SH-SY5Y (cell line): ENCODE results near the gene ZNF333.

Experiments
- GATA2 ChIP-seq: IDR thresholded peaks from 2 replicates; pipeline ENCODE4 v1.6.1; 2011; ENCODE audit warnings: mild to moderate bottlenecking, low read depth, low read length
- GATA3 ChIP-seq: IDR thresholded peaks from 2 replicates; pipeline ENCODE4 v1.6.1; 2011; ENCODE audit warnings: low read depth, mild to moderate bottlenecking, low read length, moderate library complexity

ZNF333 gene

DNA sequence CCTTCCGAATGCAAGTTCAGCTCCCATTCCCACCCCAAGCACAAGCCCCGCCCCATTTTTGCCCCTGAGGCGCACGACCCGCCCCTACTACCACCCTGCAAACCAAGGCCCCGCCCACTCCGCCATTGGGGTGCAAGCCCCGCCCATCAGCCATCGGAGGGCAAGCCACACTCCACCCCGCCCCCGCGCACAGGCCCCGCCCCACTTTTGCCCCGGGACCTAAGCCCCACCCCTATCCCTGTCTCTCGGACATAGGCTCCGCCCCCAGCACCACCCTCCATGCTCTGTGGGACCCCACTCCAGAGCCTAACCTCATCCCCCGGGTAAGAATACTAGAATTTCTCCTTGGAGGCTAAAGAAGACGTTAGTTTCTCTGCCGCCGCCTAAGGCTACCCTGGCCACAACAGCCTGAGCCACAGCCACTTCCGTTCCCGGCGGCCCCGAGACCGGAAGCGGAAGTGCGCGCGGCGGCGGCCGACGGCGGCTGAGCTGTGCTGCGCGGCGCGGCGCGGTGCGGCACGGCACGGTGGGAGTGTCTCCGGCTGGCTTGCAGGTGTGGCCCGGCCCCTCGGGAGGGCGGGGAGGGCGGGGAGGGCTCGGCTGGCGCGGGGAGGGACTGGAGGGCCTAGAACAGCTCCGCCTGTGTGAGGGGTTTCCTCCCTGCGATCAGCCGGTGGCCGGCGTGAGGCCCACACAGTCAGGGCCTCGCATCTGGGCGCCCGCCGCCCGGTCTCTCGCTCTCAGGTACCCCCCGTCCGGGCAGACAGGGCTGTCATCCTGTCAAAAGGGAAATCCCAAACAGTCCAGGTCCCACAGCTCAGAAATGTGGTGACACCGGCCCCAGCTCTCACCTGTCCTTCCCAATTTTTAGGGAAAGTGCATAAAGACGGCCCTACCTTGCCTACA is at the start of gene ZNF333:
Gene ZNF333, plus strand, starts transcription at position 451 of the 906 bp plus-strand sequence. CDS start 3,444 bp downstream, outside the sequence.
- no peak for TF ChIP-seq GATA3
- no peak for TF ChIP-seq GATA2

DNA sequence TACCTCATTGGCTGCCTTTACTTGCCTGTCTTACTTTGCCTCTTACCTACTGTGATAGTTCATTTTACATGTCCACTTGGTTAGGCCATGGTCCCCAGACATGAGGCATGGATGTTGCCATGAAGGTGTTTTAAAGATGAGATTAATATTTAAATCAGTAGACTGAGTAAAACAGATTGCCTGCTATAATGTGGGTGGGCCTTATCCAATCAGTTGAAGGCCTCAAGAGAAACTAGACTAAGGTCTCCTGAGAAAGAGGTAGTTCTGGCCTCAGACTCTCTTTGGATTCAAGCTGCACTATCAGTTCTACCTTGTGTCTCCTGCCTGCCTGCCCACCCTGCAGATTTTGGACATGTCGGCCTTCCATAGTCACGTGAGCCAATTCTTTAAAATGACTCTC is 41.3 kb upstream of the ZNF333 start:
- TF ChIP-seq GATA2, result no peak
- TF ChIP-seq GATA3, result no peak

DNA sequence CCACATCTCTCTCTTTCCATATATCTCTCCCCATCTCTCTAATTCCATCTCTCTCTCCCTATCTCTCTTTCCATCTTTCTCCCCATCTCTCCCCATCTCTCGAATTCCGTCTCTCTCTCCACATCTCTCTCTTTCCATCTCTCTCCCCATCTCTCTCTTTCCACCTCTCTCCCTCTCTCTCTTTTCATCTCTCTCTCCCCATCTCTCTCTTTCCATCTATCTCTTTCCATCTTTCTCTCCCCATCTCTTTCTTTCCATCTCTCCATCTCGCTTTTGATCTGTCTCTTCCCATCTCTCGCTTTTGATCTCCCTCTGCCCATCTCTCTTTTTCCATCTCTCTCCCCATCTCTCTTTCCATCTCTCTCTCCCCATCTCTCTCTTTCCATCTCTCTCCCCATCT is 40.8 kb upstream of the ZNF333 start:
- TF ChIP-seq GATA2 (no peak), GATA3 (no peak)

DNA sequence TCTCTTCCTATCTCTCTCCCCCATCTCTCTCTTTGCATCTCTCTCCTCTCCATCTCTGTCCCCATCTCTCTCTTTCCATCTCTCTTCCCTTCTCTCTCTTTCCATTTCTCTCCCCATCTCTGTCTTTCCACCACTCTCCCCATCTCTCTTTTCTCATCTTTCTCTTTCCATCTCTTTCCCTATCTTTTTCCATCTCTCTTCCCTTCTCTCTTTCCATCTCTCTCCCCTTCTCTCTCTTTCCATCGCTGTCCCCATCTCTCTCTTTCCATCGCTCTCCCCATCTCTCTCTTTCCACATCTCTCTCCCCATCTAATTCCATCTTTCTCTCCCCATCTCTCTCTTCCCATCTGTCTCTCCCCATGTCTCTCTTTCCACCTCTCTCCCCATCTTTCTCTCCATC is 39.7 kb upstream of the ZNF333 start:
- no peak for TF ChIP-seq GATA2
- TF ChIP-seq GATA3, result no peak

DNA sequence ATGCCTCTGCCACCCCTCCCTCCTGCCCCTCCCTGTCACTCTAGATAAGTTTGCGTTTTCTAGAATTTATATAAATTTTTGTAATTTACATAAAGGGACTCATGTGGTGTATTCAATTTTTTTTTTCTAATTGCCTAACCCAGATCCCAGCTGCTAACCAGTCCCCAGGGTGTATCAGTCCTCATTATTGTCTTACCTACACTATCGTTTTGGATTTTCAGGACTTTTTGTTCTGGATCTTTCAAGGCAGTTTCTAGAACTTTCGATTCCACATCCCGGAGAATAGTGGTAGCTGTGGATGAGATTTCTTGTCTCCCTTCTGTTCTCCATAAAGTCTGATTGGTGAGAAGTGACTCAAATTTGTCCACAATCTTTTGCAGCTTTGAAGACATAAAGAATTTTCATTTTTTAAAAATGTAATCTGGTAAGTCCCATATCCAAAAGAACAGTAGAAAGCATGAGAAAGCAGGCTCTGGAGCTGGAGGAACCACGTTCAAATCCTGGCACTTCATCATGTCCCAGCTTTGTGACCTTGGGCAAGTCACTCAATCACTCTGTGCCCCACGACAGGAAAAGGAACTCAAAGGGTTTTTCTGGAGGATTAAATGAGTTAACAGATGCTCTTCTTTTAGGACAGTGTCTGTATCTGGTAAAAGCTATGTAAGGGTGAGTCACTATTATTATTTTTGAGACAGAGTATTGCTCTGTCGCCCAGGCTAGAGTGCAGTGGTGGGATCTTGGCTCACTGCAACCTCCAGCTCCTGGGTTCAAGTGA is 34.9 kb upstream of the ZNF333 start:
- TF ChIP-seq GATA2 (no peak), GATA3 (no peak)

DNA sequence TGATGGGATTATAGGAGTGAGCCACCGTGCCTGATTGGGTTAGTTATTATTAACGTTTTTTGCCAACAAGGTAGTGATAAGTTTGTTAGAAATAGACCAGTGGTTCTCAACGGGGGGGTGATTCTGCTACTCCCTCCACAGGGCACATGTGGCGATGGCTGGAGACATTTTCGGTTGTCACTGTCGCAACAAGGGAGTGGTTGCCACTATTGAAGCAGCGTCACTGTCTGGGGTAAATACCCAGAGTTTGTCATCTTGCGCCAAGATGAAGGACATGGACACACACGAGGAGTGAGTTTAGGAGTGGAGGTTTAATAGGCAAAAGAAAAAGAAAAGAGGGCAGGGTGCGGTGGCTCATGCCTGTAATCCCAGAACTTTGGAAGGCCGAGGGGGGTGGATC is 34.1 kb upstream of the ZNF333 start:
- no peak for TF ChIP-seq GATA2

DNA sequence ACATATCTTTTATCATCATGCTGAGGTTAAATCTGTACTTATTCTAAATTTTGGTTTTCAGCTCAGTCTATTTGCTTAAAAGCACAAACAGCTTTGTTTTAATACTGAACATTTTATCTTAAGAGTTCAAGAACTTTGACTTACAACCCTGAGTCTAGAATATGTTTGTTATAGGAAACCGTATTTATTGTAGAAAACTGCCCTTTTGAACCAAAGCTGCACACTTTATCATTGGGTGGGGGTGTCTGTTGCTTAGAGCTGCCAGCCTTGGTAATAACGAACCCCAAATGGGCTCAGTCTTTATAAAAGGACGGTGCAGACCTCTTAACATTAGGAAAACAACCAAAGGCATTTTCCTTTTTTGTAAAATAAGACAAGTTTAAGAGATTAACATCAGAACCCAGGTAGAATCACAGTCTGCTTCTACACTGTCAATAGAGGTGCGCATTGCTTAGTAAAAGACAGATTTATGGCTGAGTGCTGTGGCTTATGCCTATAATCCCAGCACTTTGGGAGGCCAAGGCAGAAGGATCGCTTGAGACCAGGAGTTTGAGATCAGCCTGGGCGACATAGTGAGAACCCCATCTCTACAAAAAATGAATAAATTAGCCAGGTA is 29.9 kb upstream of the ZNF333 start:
- TF ChIP-seq GATA3, result no peak
- no peak for TF ChIP-seq GATA2

DNA sequence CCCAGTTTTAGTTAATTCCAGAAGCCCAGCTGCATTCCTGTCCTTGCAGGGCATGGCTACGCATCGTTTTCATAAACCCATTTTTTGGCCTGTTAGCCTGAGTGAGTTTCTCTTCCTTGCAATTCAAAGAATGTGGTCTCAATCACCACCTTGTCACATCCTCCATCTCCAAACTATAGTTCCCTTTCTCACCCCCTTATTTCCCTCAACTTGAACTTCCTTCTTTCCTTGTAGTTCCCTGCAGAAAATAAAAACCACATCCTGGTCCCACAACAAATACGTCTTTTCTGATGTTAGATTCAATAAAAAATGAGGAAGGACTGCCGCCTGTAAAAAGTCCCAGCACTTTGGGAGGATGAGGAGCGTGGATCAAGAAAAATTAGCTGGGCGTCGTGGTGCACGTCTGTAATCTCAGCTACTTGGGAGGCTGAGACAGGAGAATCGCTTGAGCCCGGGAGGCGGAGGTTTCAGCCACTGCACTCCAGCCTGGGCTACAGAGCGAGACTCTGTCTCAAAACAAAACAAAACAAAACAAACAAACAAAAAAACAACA is 28.4 kb upstream of the ZNF333 start:
- no peak for TF ChIP-seq GATA3
- no peak for TF ChIP-seq GATA2

DNA sequence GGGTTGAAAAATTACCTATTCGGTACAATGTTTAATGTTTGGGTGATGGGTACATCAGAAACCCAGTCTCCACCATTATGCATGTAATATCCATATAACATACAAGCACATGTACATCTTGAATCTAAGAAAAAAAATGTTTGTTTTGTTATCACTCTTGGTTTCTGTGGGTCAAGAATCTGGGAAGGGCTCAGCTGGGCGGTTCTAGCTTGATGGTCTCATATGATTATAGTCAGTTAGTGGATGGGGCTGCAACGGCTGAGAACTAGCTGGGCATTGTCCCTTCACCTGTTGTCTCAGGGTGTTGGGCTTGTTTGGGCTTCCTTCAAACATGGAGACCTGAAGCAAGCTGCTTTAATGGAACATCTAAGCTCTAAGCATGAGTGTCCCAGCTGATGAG is 19.9 kb upstream of the ZNF333 start:
- no peak for TF ChIP-seq GATA3
- TF ChIP-seq GATA2, result no peak

DNA sequence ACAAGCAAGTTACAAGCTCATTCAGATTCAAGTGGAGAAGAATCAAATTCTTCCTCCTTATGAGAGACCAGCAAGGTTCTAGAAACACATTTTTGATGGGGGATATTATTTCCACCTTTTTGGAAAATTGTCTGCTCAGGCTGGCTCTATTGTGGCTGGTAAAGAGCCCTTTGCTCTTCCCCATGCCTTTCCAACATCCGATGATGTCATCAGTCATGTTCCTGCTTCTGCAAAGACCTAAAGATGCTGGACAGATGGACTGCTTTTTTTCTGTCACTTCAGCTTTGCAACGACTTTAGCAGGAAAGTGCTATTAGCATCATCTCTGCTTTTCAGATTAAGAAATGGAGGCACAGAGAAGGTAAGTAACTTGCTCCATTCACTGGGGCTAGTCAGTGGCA is 19.4 kb upstream of the ZNF333 start:
- TF ChIP-seq GATA2, result no peak
- TF ChIP-seq GATA3, result no peak

DNA sequence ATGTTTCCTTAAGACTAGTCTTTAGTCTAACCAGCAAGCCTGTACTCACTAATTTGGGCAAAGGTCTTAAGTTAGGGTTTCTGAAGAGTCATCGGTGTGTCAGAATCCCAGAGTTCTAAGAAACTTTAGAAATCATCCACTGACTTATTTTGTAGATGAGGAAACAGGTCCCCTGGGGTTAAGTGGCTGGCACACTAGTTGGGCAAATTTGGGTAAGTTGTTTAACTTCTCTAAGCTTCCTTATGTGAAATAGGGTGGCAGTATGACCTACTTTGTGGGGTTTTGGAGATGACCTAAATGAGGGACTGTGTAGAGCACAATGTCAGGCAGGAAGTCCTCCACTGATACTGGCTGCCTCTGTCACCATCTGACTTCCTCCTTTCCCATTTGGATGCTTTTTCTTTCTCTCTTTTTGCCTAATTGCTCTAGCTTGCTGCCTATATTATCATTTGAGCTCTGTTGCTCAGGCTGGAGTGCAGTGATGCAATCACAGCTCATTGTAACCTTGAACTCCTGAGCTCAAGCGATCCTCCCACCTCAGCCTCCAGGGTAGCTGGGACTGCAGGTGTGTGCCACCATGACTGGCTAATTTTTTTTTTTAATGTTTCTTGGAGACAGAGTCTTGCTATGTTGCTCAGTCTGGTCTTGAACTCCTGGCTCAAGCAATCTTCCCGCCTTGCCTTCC is 17.5 kb upstream of the ZNF333 start:
- TF ChIP-seq GATA2 (no peak), GATA3 (no peak)

DNA sequence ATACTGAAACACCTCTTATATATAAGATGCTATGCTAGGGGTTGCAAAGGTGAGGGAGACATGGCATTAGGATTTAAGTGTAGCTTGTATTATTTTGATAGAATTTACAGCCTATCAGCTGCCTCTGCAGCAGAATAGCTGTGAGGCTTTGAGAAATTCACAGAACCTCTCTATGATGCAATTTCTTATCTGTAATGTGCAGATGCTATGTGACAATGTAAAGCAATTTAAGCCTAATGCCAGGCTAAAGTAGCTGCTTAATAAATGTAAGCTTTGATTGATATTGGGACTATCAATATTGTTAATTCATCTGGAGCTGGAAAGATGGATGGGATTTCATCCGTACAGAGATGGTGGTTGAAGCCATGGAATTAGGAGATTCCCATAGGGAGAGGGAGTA is 16.8 kb upstream of the ZNF333 start:
- TF ChIP-seq GATA2 (no peak), GATA3 (no peak)

DNA sequence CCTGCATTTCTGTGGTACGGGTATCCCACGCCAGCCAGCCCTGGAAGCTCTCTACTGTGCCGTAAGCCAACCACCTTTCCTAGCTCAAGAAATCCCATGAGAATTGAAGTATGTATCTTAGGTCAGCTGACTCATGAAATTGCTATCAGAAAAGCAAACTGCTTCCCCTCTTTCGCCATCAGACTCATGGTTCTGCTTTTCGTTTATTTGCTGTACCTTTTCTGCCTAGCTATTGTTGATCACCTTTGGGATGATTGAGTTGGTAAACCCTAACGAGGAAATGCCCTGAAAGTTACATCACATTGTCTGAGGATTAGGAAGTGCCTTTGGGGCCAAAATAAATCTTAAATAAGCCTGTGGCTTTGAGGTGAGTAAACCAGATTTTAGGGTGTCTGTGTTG is 15.1 kb upstream of the ZNF333 start, which contains the start of gene ADGRE3:
Gene ADGRE3, minus strand, starts transcription at position 81 of the 400 bp plus-strand sequence. Its CDS starts 74 bp downstream, at position 7.
- TF ChIP-seq GATA2 (no peak), GATA3 (no peak)
